Osteocyte (in vitro differentiated cells): ENCODE data around the gene OR2T8. TPM values are rescaled to one million over a fixed set of nuclear protein-coding genes. Genes with fewer than 3 reads are reported as not detected.

Experiments
- DNase-seq: peaks from one replicate; pipeline ENCODE4 v3.0.0; 2021; ENCODE audit warnings: mixed read lengths; ENCODE audit not compliant: unreplicated experiment; ENCODE audit errors: extremely low spot score
- H3K27ac Mint-ChIP-seq: one replicate; pipeline ENCODE4 v1.8.0; 2021; ENCODE audit warnings: mild to moderate bottlenecking, mixed read lengths; ENCODE audit not compliant: unreplicated experiment
- H3K27me3 Mint-ChIP-seq: one replicate; pipeline ENCODE4 v1.8.0; 2021; ENCODE audit warnings: mixed read lengths; ENCODE audit not compliant: unreplicated experiment
- H3K36me3 Mint-ChIP-seq: one replicate; pipeline ENCODE4 v1.8.0; 2021; ENCODE audit warnings: mixed read lengths; ENCODE audit not compliant: unreplicated experiment
- H3K4me1 Mint-ChIP-seq: one replicate; pipeline ENCODE4 v1.8.0; 2021; ENCODE audit warnings: mixed read lengths; ENCODE audit not compliant: unreplicated experiment
- H3K4me3 Mint-ChIP-seq: one replicate; pipeline ENCODE4 v1.8.0; 2021; ENCODE audit warnings: mild to moderate bottlenecking, moderate library complexity, mixed read lengths; ENCODE audit not compliant: unreplicated experiment
- H3K9me3 Mint-ChIP-seq: one replicate; pipeline ENCODE4 v1.8.0; 2021; ENCODE audit warnings: mixed read lengths; ENCODE audit not compliant: unreplicated experiment
- long read RNA-seq: library from polyadenylated mRNA; unstranded; transcript quantifications from one replicate; pipeline ENCODE4 v2.0.0, GENCODE V29; 2021
- total RNA-seq: library from RNA; stranded (reverse); gene quantifications from 2 replicates; pipeline ENCODE4 v1.2.1, GENCODE V29; 2021
- TF ChIP-seq, protein P1 (sequence below): fragments of 200-600 bp; sonication (generic); IDR thresholded peaks from 2 replicates; pipeline ENCODE4 v1.5.0; 2021; ENCODE audit warnings: antibody characterized with exemption, mild to moderate bottlenecking, moderate library complexity

OR2T8 gene, protein sequence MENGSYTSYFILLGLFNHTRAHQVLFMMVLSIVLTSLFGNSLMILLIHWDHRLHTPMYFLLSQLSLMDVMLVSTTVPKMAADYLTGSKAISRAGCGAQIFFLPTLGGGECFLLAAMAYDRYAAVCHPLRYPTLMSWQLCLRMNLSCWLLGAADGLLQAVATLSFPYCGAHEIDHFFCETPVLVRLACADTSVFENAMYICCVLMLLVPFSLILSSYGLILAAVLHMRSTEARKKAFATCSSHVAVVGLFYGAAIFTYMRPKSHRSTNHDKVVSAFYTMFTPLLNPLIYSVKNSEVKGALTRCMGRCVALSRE
- total RNA-seq: not detected in 2 replicates
- long read RNA-seq: 0 reads

DNA sequence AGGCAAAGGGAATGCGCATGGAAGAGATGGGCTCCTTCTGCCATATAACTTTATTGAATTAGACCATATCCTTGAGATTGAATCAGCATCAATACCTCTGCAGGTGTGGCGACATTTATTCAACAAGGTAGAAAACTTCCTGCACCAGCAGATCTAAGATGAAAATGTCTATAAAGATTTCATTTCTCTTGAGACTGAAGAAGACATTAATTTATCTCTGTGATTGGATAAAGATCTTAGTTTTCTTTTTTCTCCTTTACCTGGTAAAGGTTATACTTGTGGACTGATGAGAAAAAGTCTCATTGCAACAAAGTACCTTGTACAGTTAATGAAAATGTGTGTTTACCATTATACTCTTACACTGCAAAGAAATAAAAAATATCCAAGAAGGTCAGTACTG is at the start of gene OR2T8:
TSS of gene OR2T8 (plus strand) at position 301 of the 400 bp plus-strand sequence. CDS start 766 bp downstream, outside the sequence.
- no peaks in the 10 kb centered on the region for H3K36me3 Mint-ChIP-seq
- DNase-seq: no peak
- no peak within 1 kb of the TSS for H3K27ac Mint-ChIP-seq
- H3K4me1 Mint-ChIP-seq: no peaks in the 10 kb centered on the region
- H3K27me3 Mint-ChIP-seq: no peaks in the 10 kb centered on the region
- H3K9me3 Mint-ChIP-seq: no peaks in the 10 kb centered on the region
- H3K4me3 Mint-ChIP-seq: no peak within 1 kb of the TSS
- TF ChIP-seq, protein P1, sequence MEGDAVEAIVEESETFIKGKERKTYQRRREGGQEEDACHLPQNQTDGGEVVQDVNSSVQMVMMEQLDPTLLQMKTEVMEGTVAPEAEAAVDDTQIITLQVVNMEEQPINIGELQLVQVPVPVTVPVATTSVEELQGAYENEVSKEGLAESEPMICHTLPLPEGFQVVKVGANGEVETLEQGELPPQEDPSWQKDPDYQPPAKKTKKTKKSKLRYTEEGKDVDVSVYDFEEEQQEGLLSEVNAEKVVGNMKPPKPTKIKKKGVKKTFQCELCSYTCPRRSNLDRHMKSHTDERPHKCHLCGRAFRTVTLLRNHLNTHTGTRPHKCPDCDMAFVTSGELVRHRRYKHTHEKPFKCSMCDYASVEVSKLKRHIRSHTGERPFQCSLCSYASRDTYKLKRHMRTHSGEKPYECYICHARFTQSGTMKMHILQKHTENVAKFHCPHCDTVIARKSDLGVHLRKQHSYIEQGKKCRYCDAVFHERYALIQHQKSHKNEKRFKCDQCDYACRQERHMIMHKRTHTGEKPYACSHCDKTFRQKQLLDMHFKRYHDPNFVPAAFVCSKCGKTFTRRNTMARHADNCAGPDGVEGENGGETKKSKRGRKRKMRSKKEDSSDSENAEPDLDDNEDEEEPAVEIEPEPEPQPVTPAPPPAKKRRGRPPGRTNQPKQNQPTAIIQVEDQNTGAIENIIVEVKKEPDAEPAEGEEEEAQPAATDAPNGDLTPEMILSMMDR: no peak

DNA sequence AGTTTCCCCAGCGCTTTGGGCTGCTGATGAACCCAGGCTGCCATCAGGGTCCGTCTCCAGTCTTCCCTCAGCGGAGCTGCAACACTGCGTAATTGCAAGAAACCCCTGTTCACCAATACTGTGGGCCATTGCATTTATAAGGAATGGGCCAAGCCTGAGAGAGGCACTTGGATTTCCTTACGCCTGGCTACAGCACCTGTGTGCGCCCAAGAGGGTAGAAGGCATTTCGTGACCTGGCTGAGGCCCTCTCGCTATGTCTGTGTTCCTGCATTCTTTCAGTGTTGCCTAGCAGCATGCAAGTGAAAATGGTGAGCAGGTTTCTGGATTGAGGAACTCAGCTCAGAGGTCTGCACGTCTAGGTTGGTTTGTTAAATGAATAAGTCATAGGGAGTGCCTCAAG is 36.7 kb upstream of the OR2T8 start:
- no peaks in the 10 kb centered on the region for H3K9me3 Mint-ChIP-seq
- H3K4me1 Mint-ChIP-seq: no peaks in the 10 kb centered on the region
- H3K27me3 Mint-ChIP-seq: no peaks in the 10 kb centered on the region
- TF ChIP-seq, protein P1: no peak
- no peaks in the 10 kb centered on the region for H3K36me3 Mint-ChIP-seq
- H3K4me3 Mint-ChIP-seq: no peak overlapping the region
- DNase-seq: no peak
- no peak overlapping the region for H3K27ac Mint-ChIP-seq

DNA sequence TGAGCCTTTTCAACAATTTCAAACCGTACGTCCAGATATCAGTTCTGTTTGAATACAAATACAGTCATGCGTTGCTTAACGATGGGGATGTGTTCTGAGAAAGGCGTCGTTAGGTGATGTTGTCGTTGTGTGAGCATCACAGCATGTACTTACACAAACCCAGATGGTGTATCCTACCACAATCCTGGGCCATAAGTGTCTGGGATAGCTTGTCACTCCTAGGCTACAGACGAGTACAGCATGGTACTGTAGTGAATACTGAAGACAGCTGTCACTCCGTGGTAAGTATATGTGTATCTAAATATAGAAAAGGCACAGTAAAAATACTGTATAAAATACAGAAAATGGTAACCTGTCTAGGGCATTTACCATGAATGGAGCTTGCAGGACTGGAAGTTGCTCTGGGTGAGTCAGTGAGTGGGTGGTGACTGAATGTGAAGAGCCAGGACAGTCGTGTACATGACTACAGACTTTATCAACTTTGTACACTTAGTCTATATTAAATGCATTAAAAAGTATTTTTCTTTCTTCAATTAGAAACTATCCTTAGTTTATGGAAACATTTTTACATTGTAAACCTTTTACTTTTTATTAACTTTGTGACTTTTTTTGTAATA is 35.1 kb upstream of the OR2T8 start:
- H3K27ac Mint-ChIP-seq: no peak overlapping the region
- H3K36me3 Mint-ChIP-seq: no peaks in the 10 kb centered on the region
- TF ChIP-seq, protein P1: no peak
- no peaks in the 10 kb centered on the region for H3K4me1 Mint-ChIP-seq
- no peaks in the 10 kb centered on the region for H3K27me3 Mint-ChIP-seq
- H3K4me3 Mint-ChIP-seq: no peak overlapping the region
- H3K9me3 Mint-ChIP-seq: no peaks in the 10 kb centered on the region
- no peak for DNase-seq

DNA sequence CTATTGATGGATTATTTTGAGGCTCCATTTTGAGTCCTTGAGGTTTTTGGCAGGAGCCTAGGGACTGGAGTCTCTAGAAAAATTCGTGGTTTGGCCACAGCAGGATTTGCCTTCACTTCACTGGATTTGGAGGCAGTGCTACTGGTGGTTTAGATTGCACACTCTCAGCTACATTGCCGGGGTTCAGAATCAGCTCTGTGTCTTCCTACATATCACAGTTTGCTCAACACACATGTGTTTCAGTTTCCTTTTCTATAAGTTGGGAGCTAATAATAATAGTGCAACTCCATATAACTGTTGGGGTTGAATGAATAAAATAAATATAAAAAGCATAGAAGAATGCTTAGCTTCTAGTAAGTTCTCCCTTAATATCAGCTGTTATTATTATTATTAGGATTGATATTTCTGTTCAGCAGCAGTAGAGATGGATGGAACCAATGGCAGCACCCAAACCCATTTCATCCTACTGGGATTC is 24.9 kb upstream of the OR2T8 start, which contains the start of gene OR2W3:
TSS of gene OR2W3 (plus strand) at position 425 of the 475 bp plus-strand sequence. CDS start at position 425, 0 bp downstream.
- Mint-ChIP-seq H3K36me3 (no peaks in the 10 kb centered on the region), H3K27ac (no peak within 1 kb of the TSS), H3K4me1 (no peaks in the 10 kb centered on the region), H3K9me3 (no peaks in the 10 kb centered on the region), H3K27me3 (no peaks in the 10 kb centered on the region), H3K4me3 (no peak within 1 kb of the TSS)
- DNase-seq: no peak
- TF ChIP-seq, protein P1: no peak

DNA sequence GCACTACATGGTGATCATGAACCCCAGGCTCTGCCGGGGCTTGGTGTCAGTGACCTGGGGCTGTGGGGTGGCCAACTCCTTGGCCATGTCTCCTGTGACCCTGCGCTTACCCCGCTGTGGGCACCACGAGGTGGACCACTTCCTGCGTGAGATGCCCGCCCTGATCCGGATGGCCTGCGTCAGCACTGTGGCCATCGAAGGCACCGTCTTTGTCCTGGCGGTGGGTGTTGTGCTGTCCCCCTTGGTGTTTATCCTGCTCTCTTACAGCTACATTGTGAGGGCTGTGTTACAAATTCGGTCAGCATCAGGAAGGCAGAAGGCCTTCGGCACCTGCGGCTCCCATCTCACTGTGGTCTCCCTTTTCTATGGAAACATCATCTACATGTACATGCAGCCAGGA is 24.1 kb upstream of the OR2T8 start:
- no peaks in the 10 kb centered on the region for H3K9me3 Mint-ChIP-seq
- DNase-seq: no peak
- TF ChIP-seq, protein P1: no peak
- H3K27ac Mint-ChIP-seq: no peak overlapping the region
- H3K27me3 Mint-ChIP-seq: no peaks in the 10 kb centered on the region
- H3K4me1 Mint-ChIP-seq: no peaks in the 10 kb centered on the region
- H3K4me3 Mint-ChIP-seq: no peak overlapping the region
- H3K36me3 Mint-ChIP-seq: no peaks in the 10 kb centered on the region
